K562 (cell line): ENCODE results near the gene PRELID1. TPM values are rescaled to one million over a fixed set of nuclear protein-coding genes. Genes with fewer than 3 reads are reported as not detected.

ENCODE experiments used
- ATAC-seq: fragments of 200-7000 bp; cut with Tn5 transposase; 3 replicates; pipeline ENCODE4 v1.9.1; 2020; ENCODE audit warnings: moderate library complexity
- BruUV-seq: library from RNA; stranded (reverse); fragments of 400-500 nt; replicated peaks from 2 replicates; lab custom pipeline; 2021; lab: Mats Ljungman, UMichigan
- CTCF ChIA-PET: fragments of 300-600 bp; formaldehyde crosslinking; extraction: SDS; loops from one replicate; lab custom pipeline; 2021; ENCODE audit warnings: low intra/inter-chr PET ratio; lab: Yijun Ruan, JAX
- POLR2A ChIA-PET: fragments of 300-600, 350-650 bp; sonication (Branson Sonifier 250); formaldehyde crosslinking; extraction: SDS; loops from one replicate; lab custom pipeline; 2021; ENCODE audit warnings: antibody characterized with exemption, inconsistent platforms; lab: Yijun Ruan, JAX
- DNase-seq, 4 experiments: peaks; one replicate each; pipeline versions ENCODE4 v3.0.0 to v3.0.0-alpha.2; 2011 to 2018; ENCODE audit warnings: low spot score in 3 of 4, mixed read lengths in 3 of 4; ENCODE audit errors: extremely low read depth in 1 of 4
- FAIRE-seq: peaks from 2 replicates; lab custom pipeline; 2011; peaks lifted over from hg19 to GRCh38; lab: Jason Lieb, UNC
- H2AFZ ChIP-seq: 2 replicates; pipeline ENCODE4 v1.6.0; 2011; ENCODE audit warnings: low read depth, low read length, control low read depth, inconsistent platforms
- H3K27ac ChIP-seq: fragments of 200-600 bp; 3 replicates; pipeline ENCODE4 v1.8.0; 2011; ENCODE audit warnings: low read depth, mild to moderate bottlenecking, control low read depth, inconsistent platforms, low read length, moderate library complexity, mixed read lengths; ENCODE audit errors: extremely low read depth
- H3K27me3 ChIP-seq, 2 experiments: fragments of 300-600 bp in 1 of 2; 2 replicates in 1 of 2; 3 replicates in 1 of 2; pipeline versions ENCODE4 v1.6.0 to v1.8.0; 2011; ENCODE audit warnings: inconsistent platforms in 2 of 2, low read length in 2 of 2, mild to moderate bottlenecking in 1 of 2, mixed read lengths in 1 of 2, moderate library complexity in 1 of 2; ENCODE audit not compliant: control insufficient read depth in 2 of 2, insufficient read depth in 2 of 2
- H3K36me3 ChIP-seq: fragments of 300-600 bp; 3 replicates; pipeline ENCODE4 v1.8.0; 2011; ENCODE audit warnings: mild to moderate bottlenecking, low read length, inconsistent platforms; ENCODE audit not compliant: control insufficient read depth, insufficient read depth
- H3K4me1 ChIP-seq, 2 experiments: fragments of 200-600 bp in 1 of 2; replicated peaks in 1 of 2; 2 replicates in 1 of 2; 3 replicates in 1 of 2; pipeline versions ENCODE4 v1.5.1 to v1.8.0; 2011; ENCODE audit warnings: inconsistent platforms in 2 of 2, low read length in 2 of 2, mild to moderate bottlenecking in 1 of 2, mixed read lengths in 1 of 2, moderate library complexity in 1 of 2; ENCODE audit not compliant: control insufficient read depth in 2 of 2, insufficient read depth in 2 of 2
- H3K4me2 ChIP-seq: 2 replicates; pipeline ENCODE4 v1.6.1; 2011; ENCODE audit warnings: low read length, control low read depth, inconsistent platforms, mixed read lengths; ENCODE audit not compliant: insufficient read depth
- H3K4me3 ChIP-seq: fragments of 200-600 bp; sonication (generic), shearing (Covaris generic); 2 replicates; pipeline ENCODE4 v1.5.1; 2016; ENCODE audit warnings: control low read depth, inconsistent platforms
- H3K79me2 ChIP-seq: fragments of 200-600 bp; 3 replicates; pipeline ENCODE4 v1.8.0; 2011; ENCODE audit warnings: low read length, inconsistent platforms; ENCODE audit not compliant: control insufficient read depth, insufficient read depth
- H3K9ac ChIP-seq, 2 experiments: 2 replicates each; pipeline versions ENCODE4 v1.6.0 to v1.6.1; 2011; ENCODE audit warnings: low read depth in 2 of 2, low read length in 2 of 2, control low read depth in 1 of 2, inconsistent platforms in 1 of 2, mild to moderate bottlenecking in 1 of 2, mixed read lengths in 1 of 2; ENCODE audit not compliant: insufficient read depth in 1 of 2
- H3K9me1 ChIP-seq: one replicate; pipeline ENCODE4 v1.6.0; 2011; ENCODE audit warnings: inconsistent platforms, mild to moderate bottlenecking, low read length, moderate library complexity; ENCODE audit not compliant: control insufficient read depth, insufficient read depth
- H3K9me3 ChIP-seq: replicated peaks from 2 replicates; pipeline ENCODE4 v1.5.1; 2011; ENCODE audit warnings: low read depth, low read length, inconsistent platforms; ENCODE audit not compliant: control insufficient read depth, insufficient read depth
- H4K20me1 ChIP-seq: replicated peaks from 2 replicates; pipeline ENCODE4 v1.6.1; 2011; ENCODE audit warnings: low read length, inconsistent platforms, mixed read lengths; ENCODE audit not compliant: control insufficient read depth, insufficient read depth
- EGR1 ChIP-seq: fragments of 450-650 bp; conservative IDR thresholded peaks from 2 replicates; pipeline ENCODE4 v1.6.1; 2017; ENCODE audit warnings: mild to moderate bottlenecking
- HDAC2 ChIP-seq: fragments of 450-650 bp; IDR thresholded peaks from 2 replicates; pipeline ENCODE4 v1.6.1; 2016; ENCODE audit warnings: mild to moderate bottlenecking
- IRF1 ChIP-seq: sonication (generic); formaldehyde crosslinking; IDR thresholded peaks from 2 replicates; pipeline ENCODE4 v1.8.0; 2022; ENCODE audit warnings: missing genetic modification reagents, mild to moderate bottlenecking, borderline replicate concordance
- NCOR1 ChIP-seq: fragments of 450-650 bp; IDR thresholded peaks from 2 replicates; pipeline ENCODE4 v1.6.1; 2016; ENCODE audit warnings: mild to moderate bottlenecking, moderate library complexity
- PCBP2 ChIP-seq: fragments of 200-400 bp; formaldehyde crosslinking; IDR thresholded peaks from 2 replicates; pipeline ENCODE4 v1.6.1; 2018; ENCODE audit warnings: low read length, low read depth, mild to moderate bottlenecking, moderate library complexity; ENCODE audit not compliant: poor library complexity, severe bottlenecking
- SAP30 ChIP-seq: fragments of 200-600 bp; sonication (generic); IDR thresholded peaks from 2 replicates; pipeline ENCODE4 v1.6.1; 2012; ENCODE audit warnings: borderline replicate concordance, low read depth, mild to moderate bottlenecking, moderate library complexity, low read length, control low read depth, inconsistent platforms; ENCODE audit not compliant: insufficient read depth, poor library complexity, severe bottlenecking
- SLC30A9 ChIP-seq: fragments of 250-450 bp; sonication (Bioruptor Pico); IDR thresholded peaks from 2 replicates; pipeline ENCODE4 v1.8.0; 2022; ENCODE audit warnings: mild to moderate bottlenecking, moderate library complexity
- SMAD2 ChIP-seq: fragments of 150-350 bp; IDR thresholded peaks from 2 replicates; pipeline ENCODE4 v1.6.1; 2014; ENCODE audit warnings: low read depth, mild to moderate bottlenecking, low read length
- TFAP4 ChIP-seq: sonication (generic); formaldehyde crosslinking; IDR thresholded peaks from 2 replicates; pipeline ENCODE4 v1.8.0; 2022; ENCODE audit warnings: missing genetic modification reagents, mild to moderate bottlenecking, moderate library complexity, borderline replicate concordance
- TGIF2 ChIP-seq: sonication (generic); formaldehyde crosslinking; IDR thresholded peaks from 2 replicates; pipeline ENCODE4 v1.8.1; 2022; ENCODE audit warnings: mild to moderate bottlenecking, missing genetic modification reagents, moderate library complexity
- ZNF232 ChIP-seq: sonication (generic); formaldehyde crosslinking; IDR thresholded peaks from 2 replicates; pipeline ENCODE4 v1.8.0; 2022; ENCODE audit warnings: mild to moderate bottlenecking, missing genetic modification reagents
- ZNF586 ChIP-seq: fragments of 450-650 bp; formaldehyde crosslinking; conservative IDR thresholded peaks from 2 replicates; pipeline ENCODE4 v1.4.0; 2020; ENCODE audit warnings: mild to moderate bottlenecking, moderate library complexity
- ZNF740 ChIP-seq, 3 experiments: fragments of 200-800 bp in 1 of 3; sonication (Bioruptor generic) in 1 of 3; sonication (generic) in 1 of 3; formaldehyde crosslinking in 1 of 3; IDR thresholded peaks; 2 replicates each; pipeline versions ENCODE4 v1.6.1 to v1.8.0; 2016 to 2022; ENCODE audit warnings: mild to moderate bottlenecking in 2 of 3, missing compliant biosample characterization in 2 of 3, missing genetic modification characterization in 2 of 3, missing genetic modification reagents in 1 of 3
- WGBS: fragments of 100-300 bp; shearing (Covaris generic); methylation state at CpG from one replicate; pipeline ENCODE4 v1.1.6; 2016; ENCODE audit warnings: low coverage, mixed read lengths; ENCODE audit not compliant: insufficient coverage; ENCODE audit errors: missing lambda C conversion rate; 5-methylcytosine and 5-hydroxymethylcytosine counted together
- in situ Hi-C: fragments of 300-500 bp; cut with MboI; formaldehyde crosslinking; loops from 4 replicates; pipeline ENCODE4 v1.15.0; 2018; ENCODE audit warnings: inconsistent platforms, mixed read lengths
- intact Hi-C: fragments of 100-400 bp; cut with micrococcal nuclease; formaldehyde crosslinking; loops from 2 replicates; pipeline ENCODE4 v1.14.2; 2022
- polyA plus RNA-seq, 8 experiments: library from polyadenylated mRNA; depleted of rRNA in 4 of 8; stranded (reverse) in 5 of 8; unstranded in 3 of 8; fragments of >200 nt; fragmentation: Nextera tagmentation in 2 of 8; fragmentation: Illumina TruSeq in 1 of 8; extraction: Ambion mirVana in 2 of 8; extraction: Trizol in 1 of 8; gene quantifications; 2 replicates each; pipeline versions ENCODE4 v1.2.1 to v1.2.3, GENCODE V29; 2011 to 2014; ENCODE audit warnings: inconsistent platforms in 1 of 8, missing spikeins in 1 of 8
- total RNA-seq, 7 experiments: library from RNA; depleted of rRNA in 6 of 7; stranded (reverse); fragments of >200 nt in 6 of 7; fragmentation: Illumina TruSeq in 2 of 7; extraction: Trizol in 2 of 7; gene quantifications; 2 replicates each; pipeline versions ENCODE4 v1.2.1 to v1.2.3, GENCODE V29; 2011 to 2021; ENCODE audit warnings: low replicate concordance in 1 of 7
- TF ChIP-seq, protein P1 (sequence below): fragments of 450-650 bp; IDR thresholded peaks from 2 replicates; pipeline ENCODE4 v1.6.1; 2016; ENCODE audit warnings: borderline replicate concordance

The PRELID1 gene
- total and polyA plus RNA-seq, 9 of the 15 experiments (the other 6 are each of a cell fraction or from before 2014, with no cell fraction given): 40.1 to 484 (median 340) TPM

DNA sequence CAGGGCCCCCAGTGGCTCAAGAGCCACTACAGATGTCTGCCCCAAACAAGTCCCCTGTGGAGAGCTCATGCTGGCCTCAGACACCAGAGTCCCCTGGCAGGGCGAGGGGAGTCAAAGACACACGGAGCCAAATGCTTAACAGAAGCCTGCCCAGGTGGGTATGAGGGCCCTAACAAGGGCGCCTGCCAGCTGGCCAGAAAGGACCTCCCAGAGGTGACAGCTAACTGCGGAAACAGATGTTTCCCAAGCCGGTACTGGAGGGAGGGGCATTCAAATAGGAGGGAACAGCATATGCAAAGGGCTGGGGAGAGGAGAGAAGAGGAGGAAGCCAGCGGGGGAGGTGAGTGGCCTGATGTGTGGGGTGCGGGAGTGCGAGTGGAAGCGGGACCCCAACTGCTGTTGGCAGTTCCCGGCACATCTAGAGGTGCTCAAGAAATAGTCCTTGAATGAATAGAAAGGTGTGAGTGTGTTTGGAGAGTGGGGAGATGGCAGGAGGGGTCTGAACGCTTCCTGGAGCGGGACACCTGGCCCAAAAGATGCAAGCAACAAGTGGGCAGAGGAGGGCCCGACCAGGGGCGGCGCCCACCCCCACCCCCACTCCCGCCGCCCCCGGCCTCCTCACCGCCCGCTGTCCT, 7.3 kb downstream of the PRELID1 start:
- in situ Hi-C loops: no loop called here
- WGBS: 15% methylated on average over 7 of the region's 20 CpGs
- Histone ChIP-seq H3K27me3 (no peaks in the 10 kb centered on the region), H3K4me1 (peaks cover 23 to 77% of the 10 kb centered on the region in 2 experiments), H2AFZ (no peak overlapping the region), H3K27ac (peak overlapping the region; percentile 100), H3K9me3 (no peaks in the 10 kb centered on the region), H3K79me2 (peaks cover 16% of the 10 kb centered on the region), H4K20me1 (no peaks in the 10 kb centered on the region), H3K9ac (peak overlapping the region; percentile 12 to 98; a peak in 3 of 4 replicates), H3K4me2 (peak overlapping the region; percentile 95), H3K9me1 (no peaks in the 10 kb centered on the region), H3K36me3 (peaks cover 20% of the 10 kb centered on the region; the same call in 2 of the 3 replicates), H3K4me3 (peak overlapping the region; percentile 62)
- POLR2A ChIA-PET: interaction anchor here (0.6 to 2.5 kb wide), 5 partner anchors 10 to 49 kb away, joined by 3 to 9 read pairs (median 3); partner anchors contain the start of gene LMAN2
- intact Hi-C loops: no loop called here
- ATAC-seq (no peak), DNase-seq (peak; percentile 28 to 67 (median 33)), FAIRE-seq (peak; percentile 92)
- CTCF ChIA-PET: interaction anchor here (1.1 kb wide), 1 partner anchor 197 kb away, joined by 4 read pairs; no protein-coding TSS in a partner anchor
- no TSS peak for BruUV-seq
- TF ChIP-seq EGR1: 0 out of 2 replicates have a peak, but pooled peaks have one; percentile 35
- TF ChIP-seq IRF1 (CRISPR knock-in tag): no peak
- TF ChIP-seq ZNF586: no peak
- TF ChIP-seq TFAP4 (CRISPR knock-in tag): peak; percentile 92
- TF ChIP-seq SLC30A9 (CRISPR knock-in tag): no peak
- 0 out of 2 replicates have a peak, but pooled peaks have one; percentile 1 for TF ChIP-seq ZNF740 (CRISPR knock-in tag; IDR thresholded peaks at IDR 0.05)
- no peak for TF ChIP-seq ZNF740 (tag; IDR thresholded peaks at IDR 0.05)
- no peak for TF ChIP-seq PCBP2
- peak; percentile 43; the same call in 1 of the 2 replicates for TF ChIP-seq TGIF2 (CRISPR knock-in tag)
- TF ChIP-seq HDAC2: 0 out of 2 replicates have a peak, but pooled peaks have one; percentile 22
- no peak for TF ChIP-seq NCOR1
- peak; percentile 38 for TF ChIP-seq SAP30
- TF ChIP-seq SMAD2: no peak
- no peak for TF ChIP-seq ZNF232 (CRISPR knock-in tag)
- TF ChIP-seq, protein P1, sequence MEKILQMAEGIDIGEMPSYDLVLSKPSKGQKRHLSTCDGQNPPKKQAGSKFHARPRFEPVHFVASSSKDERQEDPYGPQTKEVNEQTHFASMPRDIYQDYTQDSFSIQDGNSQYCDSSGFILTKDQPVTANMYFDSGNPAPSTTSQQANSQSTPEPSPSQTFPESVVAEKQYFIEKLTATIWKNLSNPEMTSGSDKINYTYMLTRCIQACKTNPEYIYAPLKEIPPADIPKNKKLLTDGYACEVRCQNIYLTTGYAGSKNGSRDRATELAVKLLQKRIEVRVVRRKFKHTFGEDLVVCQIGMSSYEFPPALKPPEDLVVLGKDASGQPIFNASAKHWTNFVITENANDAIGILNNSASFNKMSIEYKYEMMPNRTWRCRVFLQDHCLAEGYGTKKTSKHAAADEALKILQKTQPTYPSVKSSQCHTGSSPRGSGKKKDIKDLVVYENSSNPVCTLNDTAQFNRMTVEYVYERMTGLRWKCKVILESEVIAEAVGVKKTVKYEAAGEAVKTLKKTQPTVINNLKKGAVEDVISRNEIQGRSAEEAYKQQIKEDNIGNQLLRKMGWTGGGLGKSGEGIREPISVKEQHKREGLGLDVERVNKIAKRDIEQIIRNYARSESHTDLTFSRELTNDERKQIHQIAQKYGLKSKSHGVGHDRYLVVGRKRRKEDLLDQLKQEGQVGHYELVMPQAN: peak; percentile 58
